Measurements from ENCODE around the gene YIF1B. TPM values are rescaled to one million over a fixed set of nuclear protein-coding genes. Genes with fewer than 3 reads are reported as not detected.
A peak's percentile ranks its signal among the peaks of the same experiment; 100 is the strongest.

Gene YIF1B
- total RNA-seq, 1 donor from 2014 or later, result 33.0 TPM

GRCh38 chr19:38268539-38268938 is 47.2 kb downstream of the YIF1B start:
- no peaks in the 10 kb centered on the region for H3K9me3 ChIP-seq (replicated peaks)
- intact Hi-C loops (cut with micrococcal nuclease), result no loop called here
- H3K27ac ChIP-seq (replicated peaks), result no peak overlapping the region
- H3K4me1 ChIP-seq, result peaks cover 12% of the 10 kb centered on the region
- no peak for TF ChIP-seq CTCF (IDR thresholded peaks at IDR 0.05; ENCODE audit: borderline replicate concordance)
- no peak for DNase-seq
- H3K27me3 ChIP-seq (ENCODE audit: low read depth), result peaks cover 11% of the 10 kb centered on the region
- H3K36me3 ChIP-seq, result no peaks in the 10 kb centered on the region
- no peak overlapping the region for H3K4me3 ChIP-seq

DNA sequence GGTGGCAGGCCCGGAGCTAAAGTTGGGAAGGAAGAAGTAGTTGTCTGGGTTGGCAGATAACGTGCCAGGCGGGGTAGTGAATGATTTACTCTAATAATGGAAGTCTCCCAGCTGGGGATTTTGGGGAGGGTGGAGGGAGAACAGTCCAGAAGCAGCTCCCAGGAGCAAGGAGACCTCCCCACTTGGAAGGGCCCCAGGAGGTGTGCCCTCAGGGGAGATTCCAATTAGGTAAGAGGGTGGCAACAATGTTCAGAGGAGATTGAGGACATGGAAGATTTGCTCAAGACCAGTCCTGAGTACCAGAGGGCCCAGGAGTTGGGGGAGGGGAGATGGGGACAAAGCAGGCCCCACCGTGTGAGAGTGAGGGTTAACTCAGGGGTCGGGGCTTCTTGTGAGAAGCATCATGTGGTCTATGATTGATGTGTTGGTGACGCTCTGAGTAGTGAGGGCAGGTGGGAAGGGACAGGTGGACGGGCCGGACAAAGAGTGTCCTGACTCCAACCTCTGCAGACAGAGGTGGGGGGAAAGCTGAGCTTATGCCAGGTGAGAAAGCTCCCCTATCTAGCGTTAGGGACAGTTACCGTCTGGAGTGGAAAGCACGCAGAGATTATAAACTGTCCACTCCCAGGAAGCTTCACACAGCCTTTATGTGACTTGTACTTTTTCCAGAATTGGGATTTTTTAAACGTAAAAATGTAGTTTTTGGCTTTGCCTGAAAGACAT is 47.8 kb downstream of the YIF1B start:
- Histone ChIP-seq H3K27me3 (ENCODE audit: low read depth) (peaks cover 11% of the 10 kb centered on the region), H3K4me1 (peaks cover 13% of the 10 kb centered on the region), H3K36me3 (no peaks in the 10 kb centered on the region), H3K4me3 (no peak overlapping the region), H3K9me3 (replicated peaks) (no peaks in the 10 kb centered on the region), H3K27ac (replicated peaks) (no peak overlapping the region)
- intact Hi-C loops (cut with micrococcal nuclease), result no loop called here
- no peak for DNase-seq
- no peak for TF ChIP-seq CTCF (IDR thresholded peaks at IDR 0.05; ENCODE audit: borderline replicate concordance)

GRCh38 chr19:38266981-38267597 is 48.7 kb downstream of the YIF1B start:
- H3K4me3 ChIP-seq, result no peak overlapping the region
- no peak for TF ChIP-seq CTCF (IDR thresholded peaks at IDR 0.05; ENCODE audit: borderline replicate concordance)
- DNase-seq, result no peak
- H3K27ac ChIP-seq (replicated peaks), result no peak overlapping the region
- no peaks in the 10 kb centered on the region for H3K9me3 ChIP-seq (replicated peaks)
- H3K27me3 ChIP-seq (ENCODE audit: low read depth), result peaks cover 11% of the 10 kb centered on the region
- H3K36me3 ChIP-seq, result no peaks in the 10 kb centered on the region
- peaks cover 13% of the 10 kb centered on the region for H3K4me1 ChIP-seq
- intact Hi-C loops (cut with micrococcal nuclease), result no loop called here

DNA sequence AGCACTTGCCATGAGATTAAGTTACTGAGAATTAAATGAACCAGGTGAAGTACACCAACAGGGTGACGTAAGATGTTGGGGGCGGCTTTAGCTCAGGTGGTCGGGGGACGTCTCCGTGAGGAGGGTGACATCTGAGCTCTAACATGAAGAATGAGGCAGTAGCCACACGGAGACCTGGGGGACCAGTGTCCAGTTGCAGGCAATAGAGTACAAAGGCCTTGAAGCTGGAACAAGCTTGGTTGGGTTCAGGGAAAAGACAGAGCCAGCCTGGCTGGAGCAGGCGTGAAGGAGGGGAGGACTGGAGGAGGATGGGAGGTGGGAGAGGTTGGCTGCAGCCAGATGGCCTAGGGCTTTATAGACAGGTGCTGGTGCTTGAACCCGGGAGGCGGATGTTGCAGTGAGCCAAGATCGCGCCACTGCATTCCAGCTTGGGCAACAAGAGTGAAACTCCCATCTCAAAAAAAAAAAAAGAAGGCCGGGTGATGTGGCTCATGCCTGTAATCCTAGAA is 49.8 kb downstream of the YIF1B start:
- Histone ChIP-seq H3K27ac (replicated peaks) (no peak overlapping the region), H3K4me3 (no peak overlapping the region), H3K36me3 (no peaks in the 10 kb centered on the region), H3K27me3 (ENCODE audit: low read depth) (peaks cover 11% of the 10 kb centered on the region), H3K4me1 (peaks cover 13% of the 10 kb centered on the region), H3K9me3 (replicated peaks) (no peaks in the 10 kb centered on the region)
- TF ChIP-seq CTCF (IDR thresholded peaks at IDR 0.05; ENCODE audit: borderline replicate concordance), result no peak
- no peak for DNase-seq
- intact Hi-C loops (cut with micrococcal nuclease), result no loop called here

GRCh38 chr19:38265213-38265861 is 50.4 kb downstream of the YIF1B start:
- Histone ChIP-seq H3K27ac (replicated peaks) (peak overlapping the region; percentile 37), H3K9me3 (replicated peaks) (no peaks in the 10 kb centered on the region), H3K36me3 (no peaks in the 10 kb centered on the region), H3K4me3 (peak overlapping the region; percentile 72), H3K4me1 (peaks cover 13% of the 10 kb centered on the region), H3K27me3 (ENCODE audit: low read depth) (peaks cover 11% of the 10 kb centered on the region)
- TF ChIP-seq CTCF (IDR thresholded peaks at IDR 0.05; ENCODE audit: borderline replicate concordance), result no peak
- DNase-seq, result no peak
- intact Hi-C loops (cut with micrococcal nuclease), result no loop called here
